Daoy (cell line): ENCODE results near the gene CELA2A. TPM values are rescaled to one million over a fixed set of nuclear protein-coding genes. Genes with fewer than 3 reads are reported as not detected.
"Not testable (repeated sequence)": the region's sequence is repeated elsewhere in the genome, so short reads cannot be mapped to it uniquely, and the experiment has no call there.

Experiments used
- DNase-seq: peaks from one replicate; pipeline ENCODE4 v3.0.0-alpha.2; 2015; ENCODE audit warnings: low read depth
- total RNA-seq: library from RNA; depleted of rRNA; stranded (reverse); fragments of >200 nt; shearing (Covaris generic); gene quantifications from 2 replicates; pipeline ENCODE4 v1.2.3, GENCODE V29; 2014

CELA2A gene
- total RNA-seq, 1 experiment from 2014 or later = not detected

DNA sequence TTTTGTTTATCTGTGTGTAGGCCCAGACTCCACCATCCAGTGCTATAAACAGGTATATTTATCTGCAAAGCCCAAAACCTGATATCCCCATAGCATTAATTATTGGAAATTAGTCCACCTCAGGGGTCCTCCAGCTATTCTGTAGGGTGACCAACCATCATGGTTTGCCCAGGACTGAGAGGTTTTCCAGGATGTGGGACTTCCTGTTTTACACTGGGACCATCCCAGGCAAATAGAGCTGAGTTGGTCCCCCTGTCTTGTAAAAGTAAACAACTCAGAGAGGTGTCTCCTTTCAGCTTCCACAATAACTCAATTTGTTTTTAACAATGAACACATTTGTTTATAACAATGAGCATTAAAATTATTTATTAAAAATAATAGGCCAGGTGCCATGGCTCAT, 11.6 kb downstream of the CELA2A start:
- no peak for DNase-seq

GRCh38 chr1:15469361-15469760, 12.8 kb downstream of the CELA2A start:
- DNase-seq = no peak

DNA sequence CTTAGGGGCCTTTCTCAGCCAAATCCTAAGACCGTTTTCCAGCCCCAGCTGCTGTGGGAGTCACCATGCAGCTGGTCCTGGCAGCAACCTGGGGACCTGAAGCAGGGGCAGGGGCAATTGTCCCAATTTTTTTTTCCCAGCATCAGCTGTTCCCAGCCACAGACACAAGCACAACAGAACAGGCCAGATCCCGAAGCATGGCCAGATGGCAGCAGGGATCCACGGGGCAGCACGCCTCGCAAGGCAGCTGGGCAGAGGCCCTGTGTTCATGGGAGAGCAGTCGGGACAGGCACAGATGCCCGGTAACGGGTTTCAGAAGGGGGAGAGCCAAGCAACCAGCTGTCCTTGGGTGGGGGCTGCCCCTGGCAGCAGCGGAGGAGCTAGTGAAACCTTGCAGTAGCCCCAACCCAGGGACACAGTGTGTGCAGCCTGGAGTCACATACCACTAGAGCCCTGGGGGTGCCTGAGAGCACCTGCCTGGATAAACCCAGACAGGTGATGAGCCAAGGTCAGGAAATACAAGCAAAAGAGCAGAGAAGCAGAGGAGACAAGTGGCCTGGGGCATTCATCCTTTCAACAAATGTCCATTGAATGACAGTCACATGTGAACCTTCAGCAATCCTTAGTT, 13.4 kb downstream of the CELA2A start:
- not testable (repeated sequence) for DNase-seq

- DNase-seq = not testable (repeated sequence)
Measured at GRCh38 chr1:15471067-15471466, 14.5 kb downstream of the CELA2A start.

DNA sequence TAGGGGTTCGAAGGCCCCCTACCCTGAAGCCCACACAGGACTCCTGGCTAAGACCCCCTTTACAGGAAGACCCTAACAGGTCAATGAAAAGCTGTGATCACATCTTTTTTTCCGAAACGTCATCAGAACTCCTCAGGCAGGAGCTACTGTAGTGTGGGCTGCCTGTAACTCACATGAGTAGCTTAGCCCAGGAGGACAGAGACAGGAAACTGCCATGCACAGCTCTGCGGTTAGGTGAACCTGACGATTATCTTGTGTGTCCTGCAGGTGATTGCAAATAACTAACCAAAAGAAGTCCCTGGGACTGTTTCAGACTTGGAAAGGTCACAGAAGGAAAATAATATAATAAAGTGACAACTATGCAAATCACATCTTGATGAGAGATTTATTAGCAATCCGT, 15.2 kb downstream of the CELA2A start:
- DNase-seq = not testable (repeated sequence)

DNA sequence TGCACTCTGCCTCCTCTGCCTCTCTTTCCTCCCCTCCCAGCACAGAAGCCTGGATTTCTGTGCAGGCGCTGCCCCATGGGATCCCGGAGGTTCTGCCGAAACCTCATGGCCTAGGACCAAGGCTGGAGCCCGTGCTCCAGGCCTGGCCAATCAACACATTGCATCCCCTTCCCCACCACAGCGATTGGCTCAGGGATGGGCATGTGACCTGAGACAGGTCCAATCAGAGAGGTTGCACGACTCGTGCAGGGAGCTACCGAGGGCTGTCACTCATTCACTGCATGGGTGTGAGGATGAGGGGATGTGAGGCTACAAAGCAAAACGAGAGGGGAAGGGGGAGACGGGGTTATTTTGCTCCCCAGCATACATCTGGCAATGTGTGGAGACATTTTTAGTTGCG, 16.1 kb downstream of the CELA2A start:
- no peak for DNase-seq

DNA sequence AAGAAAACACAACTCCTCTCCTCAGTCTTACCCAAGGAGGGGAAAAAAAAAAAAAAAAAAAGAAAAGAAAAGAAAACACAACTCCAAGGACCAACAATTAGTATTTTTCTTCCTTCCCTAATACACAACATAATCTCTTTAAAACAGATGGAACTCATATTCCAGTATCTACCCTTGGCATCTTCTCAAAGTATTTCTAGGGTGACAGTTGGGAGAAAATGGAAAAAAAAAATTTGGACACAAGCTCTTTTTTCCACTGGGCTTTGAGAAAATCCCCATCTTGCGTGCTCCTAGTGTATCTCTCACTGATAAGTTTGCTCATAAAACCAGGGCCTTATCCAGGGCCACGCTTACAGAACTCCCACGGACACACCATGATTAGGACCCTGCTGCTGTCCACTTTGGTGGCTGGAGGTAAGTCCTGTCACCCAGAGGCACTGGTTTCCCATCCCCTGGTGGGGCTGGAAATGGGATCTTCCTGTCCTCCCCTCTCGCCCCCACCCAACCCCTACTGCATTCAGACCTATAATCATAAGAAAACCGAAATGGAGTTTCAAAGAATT, 19.3 kb downstream of the CELA2A start, which contains the start of gene CELA2B:
Gene CELA2B, plus strand, starts transcription at position 353 of the 563 bp plus-strand sequence. Its CDS starts 22 bp downstream, at position 375.
- DNase-seq = no peak

GRCh38 chr1:15476927-15477326, 20.4 kb downstream of the CELA2A start:
- DNase-seq = no peak

DNA sequence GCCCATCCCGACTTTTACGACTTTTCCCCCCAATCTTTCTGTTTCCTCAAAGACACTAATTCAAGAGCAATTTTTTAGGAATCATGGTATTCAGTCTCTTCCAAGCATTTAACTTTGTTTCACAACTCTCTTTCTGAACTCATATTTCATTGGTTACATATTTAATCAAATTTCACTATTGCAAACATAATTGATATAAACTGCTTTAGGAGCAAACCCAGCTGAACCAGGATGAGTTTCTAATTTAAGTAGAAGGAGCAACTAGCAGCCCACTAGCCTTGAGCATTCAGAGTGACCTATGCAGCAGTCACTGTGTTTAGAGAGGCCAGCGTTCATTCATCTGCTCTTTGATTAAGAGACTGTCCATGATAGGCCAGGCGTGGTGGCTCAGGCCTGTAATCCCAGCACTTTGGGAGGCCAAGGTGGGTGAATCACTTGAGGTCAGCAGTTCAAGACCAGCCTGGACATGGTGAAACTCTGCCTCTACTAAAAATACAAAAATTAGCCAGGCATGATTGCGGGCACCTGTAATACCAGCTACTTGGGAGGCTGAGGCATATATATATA, 21.2 kb downstream of the CELA2A start:
- no peak for DNase-seq

DNA sequence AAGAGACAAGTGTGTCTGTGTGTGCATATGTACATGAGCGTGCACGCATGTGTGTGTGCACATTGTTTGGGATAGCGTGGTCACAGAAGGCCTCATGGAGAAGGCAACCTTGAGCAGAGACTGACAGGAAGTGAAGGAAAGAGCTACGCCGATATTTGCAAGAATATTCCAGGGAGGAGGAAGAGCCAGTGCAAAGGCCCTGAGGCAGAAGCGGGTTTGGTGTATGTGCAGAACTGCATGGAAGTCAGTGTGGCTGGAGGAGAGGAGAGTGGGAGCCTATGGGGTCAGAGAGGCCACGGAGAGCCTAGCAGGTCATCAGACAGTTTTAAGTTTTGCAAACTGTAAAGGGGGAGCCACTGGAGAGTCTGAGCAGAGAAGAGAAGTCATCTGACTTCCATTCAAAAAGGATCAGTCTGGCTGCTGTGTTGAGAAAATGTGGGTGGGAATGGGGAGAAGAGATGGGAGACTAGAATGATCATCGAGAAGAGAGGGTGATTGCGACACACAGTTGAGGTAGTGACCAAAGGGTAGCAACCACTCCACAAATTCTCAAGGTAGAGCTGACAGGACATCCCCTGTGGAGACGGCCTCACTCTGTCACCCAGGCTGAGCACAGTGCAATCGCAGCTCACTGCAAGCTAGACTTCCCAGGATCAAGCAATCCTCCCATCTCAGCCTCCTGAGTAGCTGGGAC, 23.3 kb downstream of the CELA2A start:
- DNase-seq = no peak

- not testable (repeated sequence) for DNase-seq
Measured at GRCh38 chr1:15482455-15482854, 25.9 kb downstream of the CELA2A start.

- DNase-seq = not testable (repeated sequence)
Measured at GRCh38 chr1:15482983-15483543, 26.5 kb downstream of the CELA2A start.

DNA sequence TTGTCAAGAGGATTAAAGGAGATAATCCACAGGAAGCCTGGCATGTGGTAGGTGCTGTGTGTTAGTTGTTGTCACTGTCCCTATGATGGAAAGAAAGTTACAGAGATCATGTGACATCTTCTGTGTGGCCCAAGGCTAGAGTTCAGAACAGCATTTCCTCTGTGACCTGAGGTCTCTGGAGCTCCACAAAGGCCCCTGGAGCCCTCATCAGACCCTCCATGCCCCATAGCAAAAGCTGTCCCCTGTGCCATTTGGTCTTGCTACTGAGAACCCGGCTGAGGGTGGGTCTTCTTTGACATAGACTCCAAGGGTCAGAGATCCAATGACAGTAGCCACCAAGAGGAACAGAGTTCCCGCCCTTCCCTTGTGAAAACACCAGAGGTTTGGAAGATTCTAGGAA, 27.4 kb downstream of the CELA2A start:
- DNase-seq = no peak

- not testable (repeated sequence) for DNase-seq
Measured at GRCh38 chr1:15484443-15484842, 27.9 kb downstream of the CELA2A start.

GRCh38 chr1:15485636-15486035, 29.1 kb downstream of the CELA2A start:
- no peak for DNase-seq

- DNase-seq = not testable (repeated sequence)
Measured at GRCh38 chr1:15486844-15487610, 30.5 kb downstream of the CELA2A start.

DNA sequence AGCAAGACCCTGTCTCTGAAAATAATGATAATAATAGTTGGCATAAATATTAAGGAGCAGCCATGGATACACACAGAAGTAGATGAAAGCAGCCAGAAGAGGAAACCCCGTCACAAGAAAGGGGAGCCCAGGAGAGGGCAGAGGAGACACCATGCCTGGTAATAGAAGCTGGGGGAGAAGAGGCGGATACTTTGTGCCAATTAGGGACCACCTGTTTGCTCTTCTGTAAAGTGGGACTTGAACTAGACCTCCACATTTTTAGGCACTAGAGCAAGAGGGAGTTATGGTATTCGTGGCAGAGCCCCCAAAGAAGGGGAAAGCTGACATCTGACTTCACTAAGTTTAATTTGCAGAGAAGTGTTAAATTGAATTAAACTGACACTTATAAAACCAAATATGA, 31.8 kb downstream of the CELA2A start:
- no peak for DNase-seq

- DNase-seq = no peak
Measured at GRCh38 chr1:15489052-15489736, 32.7 kb downstream of the CELA2A start.

DNA sequence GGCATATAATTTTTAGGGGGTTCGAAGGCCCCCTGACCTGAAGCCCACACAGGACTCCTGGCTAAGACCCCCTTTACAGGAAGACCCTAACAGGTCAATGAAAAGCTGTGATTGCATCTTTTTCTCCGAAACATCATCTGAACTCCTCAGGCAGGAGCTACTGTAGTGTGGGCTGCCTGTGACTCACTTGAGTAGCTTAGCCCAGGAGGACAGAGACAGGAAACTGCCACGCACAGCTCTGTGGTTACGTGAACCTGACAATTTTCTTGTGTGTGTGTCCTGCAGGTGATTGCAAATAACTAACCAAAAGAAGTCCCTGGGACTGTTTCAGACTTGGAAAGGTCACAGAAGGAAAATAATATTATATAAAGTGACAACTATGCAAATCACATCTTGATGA, 34.5 kb downstream of the CELA2A start:
- DNase-seq = not testable (repeated sequence)

DNA sequence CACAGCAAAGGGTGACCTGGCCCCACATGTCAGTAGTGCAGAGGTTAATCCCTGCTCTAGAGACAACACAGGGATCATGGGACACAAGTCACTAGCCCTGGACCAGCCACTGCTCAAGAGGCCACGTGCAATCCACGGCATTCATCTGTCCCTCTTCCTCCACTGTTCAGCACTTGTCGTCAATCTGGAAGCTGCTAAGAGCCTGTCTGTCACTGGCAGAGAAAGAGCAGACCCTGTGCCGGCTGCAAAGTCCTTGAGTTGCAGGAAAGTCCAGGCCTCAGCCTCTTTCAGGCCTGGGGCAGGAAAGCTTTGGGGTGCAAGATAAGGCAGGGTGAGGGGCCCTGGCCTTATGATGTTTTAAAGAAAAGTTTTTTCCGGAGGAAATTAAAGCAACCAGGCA, 36.1 kb downstream of the CELA2A start:
- no peak for DNase-seq

GRCh38 chr1:15493869-15494390, 37.4 kb downstream of the CELA2A start:
- DNase-seq = no peak
